B cell (primary cell): ENCODE results near the gene FKBP11. TPM values are rescaled to one million over a fixed set of nuclear protein-coding genes. Genes with fewer than 3 reads are reported as not detected.

Experiments
- ATAC-seq: fragments of 200-7000 bp; cut with Tn5 transposase; one replicate; pipeline ENCODE4 v1.10.0; 2021; ENCODE audit warnings: low read depth, mild to moderate bottlenecking, moderate number of reproducible peaks, moderate library complexity
- CTCF ChIA-PET: fragments of 350-600 bp; sonication (Branson Sonifier 250); formaldehyde crosslinking; loops from one replicate; lab custom pipeline; 2021; ENCODE audit warnings: antibody characterized with exemption, inconsistent platforms; lab: Charles Lee
- POLR2A ChIA-PET: fragments of 350-600 bp; sonication (Branson Sonifier 250); formaldehyde crosslinking; loops from one replicate; lab custom pipeline; 2021; ENCODE audit warnings: antibody characterized with exemption; lab: Charles Lee
- DNase-seq: peaks from one replicate; pipeline ENCODE4 v3.0.0; 2013
- H2AFZ ChIP-seq: 2 replicates; pipeline ENCODE4 v1.6.1; 2012; ENCODE audit warnings: mild to moderate bottlenecking, low read depth, low read length; ENCODE audit not compliant: insufficient read depth, poor library complexity, severe bottlenecking
- H3K27ac ChIP-seq, 2 donors: 1 replicate in 1 of 2; 2 replicates in 1 of 2; pipeline ENCODE4 v1.5.1; 2012 to 2013; ENCODE audit warnings: low read length in 2 of 2, mild to moderate bottlenecking in 2 of 2, moderate library complexity in 1 of 2
- H3K27me3 ChIP-seq, 4 experiments: fragments of 200-600 bp in 1 of 4; sonication (generic) in 1 of 4; replicated peaks in 1 of 4; 1 replicate in 2 of 4; 2 replicates in 2 of 4; pipeline versions ENCODE4 v1.6.1 to v1.7.0; 2013 to 2016; ENCODE audit warnings: low read length in 3 of 4, mild to moderate bottlenecking in 2 of 4, mixed read lengths in 1 of 4, moderate library complexity in 1 of 4; ENCODE audit not compliant: insufficient read depth in 4 of 4, control insufficient read depth in 3 of 4; ENCODE audit errors: control extremely low read depth in 1 of 4
- H3K36me3 ChIP-seq, 2 experiments: replicated peaks in 1 of 2; 1 replicate in 1 of 2; 2 replicates in 1 of 2; pipeline versions ENCODE4 v1.6.1 to v1.7.1; 2013; ENCODE audit warnings: low read length in 1 of 2; ENCODE audit not compliant: insufficient read depth in 2 of 2, control insufficient read depth in 1 of 2; ENCODE audit errors: control extremely low read depth in 1 of 2, extremely low read depth in 1 of 2
- H3K4me1 ChIP-seq, 2 donors: fragments of 200-600 bp in 1 of 2; sonication (generic) in 1 of 2; 1 replicate in 1 of 2; 2 replicates in 1 of 2; pipeline versions ENCODE4 v1.5.1 to v1.6.1; 2013 to 2017; ENCODE audit warnings: low read length in 2 of 2; ENCODE audit not compliant: control insufficient read depth in 2 of 2, insufficient read depth in 2 of 2
- H3K4me2 ChIP-seq: replicated peaks from 2 replicates; pipeline ENCODE3; 2012; ENCODE audit warnings: mild to moderate bottlenecking, low read depth, low read length; ENCODE audit not compliant: poor library complexity, severe bottlenecking
- H3K4me3 ChIP-seq, 5 experiments: fragments of 200-600 bp in 1 of 5; sonication (generic) in 1 of 5; 1 replicate in 3 of 5; 2 replicates in 2 of 5; pipeline versions ENCODE4 v1.5.1 to v1.7.0; 2011 to 2016; ENCODE audit warnings: low read length in 4 of 5, mild to moderate bottlenecking in 4 of 5, low read depth in 2 of 5, control low read depth in 1 of 5, moderate library complexity in 1 of 5; ENCODE audit not compliant: insufficient read depth in 1 of 5; ENCODE audit errors: control extremely low read depth in 1 of 5, extremely low read depth in 1 of 5
- H3K79me2 ChIP-seq: fragments of 200-600 bp; sonication (generic); one replicate; pipeline ENCODE4 v1.6.0; 2016; ENCODE audit warnings: low read length; ENCODE audit not compliant: control insufficient read depth, insufficient read depth
- H3K9ac ChIP-seq: fragments of 200-600 bp; sonication (generic); 2 replicates; pipeline ENCODE4 v1.6.1; 2017; ENCODE audit warnings: mild to moderate bottlenecking, low read length, moderate library complexity
- H3K9me3 ChIP-seq, 3 donors: one replicate each; pipeline versions ENCODE4 v1.6.1 to v1.7.1; 2013; ENCODE audit warnings: low read length in 2 of 3; ENCODE audit not compliant: control insufficient read depth in 2 of 3, insufficient read depth in 1 of 3; ENCODE audit errors: control extremely low read depth in 1 of 3
- H4K20me1 ChIP-seq: 2 replicates; pipeline ENCODE4 v1.6.0; 2012; ENCODE audit warnings: mild to moderate bottlenecking, low read length; ENCODE audit not compliant: insufficient read depth, control insufficient read depth, poor library complexity, severe bottlenecking
- H3K27ac Mint-ChIP-seq: one replicate; pipeline ENCODE4 v1.8.0; 2021; ENCODE audit warnings: mixed read lengths
- H3K27me3 Mint-ChIP-seq: one replicate; pipeline ENCODE4 v1.8.0; 2021; ENCODE audit warnings: mixed read lengths
- H3K4me1 Mint-ChIP-seq: one replicate; pipeline ENCODE4 v1.8.0; 2021; ENCODE audit warnings: mixed read lengths
- H3K4me3 Mint-ChIP-seq: one replicate; pipeline ENCODE4 v1.8.0; 2021; ENCODE audit warnings: mixed read lengths
- H3K9me3 Mint-ChIP-seq: one replicate; pipeline ENCODE4 v1.8.0; 2022; ENCODE audit warnings: mixed read lengths; ENCODE audit not compliant: insufficient read depth
- EZH2 ChIP-seq: IDR thresholded peaks from 2 replicates; pipeline ENCODE4 v1.6.1; 2012; ENCODE audit warnings: borderline replicate concordance, low read depth, mild to moderate bottlenecking, moderate library complexity, low read length; ENCODE audit not compliant: insufficient read depth, poor library complexity, severe bottlenecking
- WGBS: methylation state at CpG from one replicate; pipeline ENCODE4 v1.1.5; 2013; ENCODE audit warnings: missing lambda C conversion rate; ENCODE audit not compliant: insufficient coverage; 5-methylcytosine and 5-hydroxymethylcytosine counted together
- intact Hi-C: fragments of 100-400 bp; cut with micrococcal nuclease; formaldehyde crosslinking; loops from one replicate; pipeline ENCODE4 v1.10.0; 2022
- polyA plus RNA-seq: library from polyadenylated mRNA; depleted of rRNA; stranded (reverse); fragments of >200 nt; gene quantifications from 2 replicates; pipeline ENCODE4 v1.2.3, GENCODE V29; 2012
- total RNA-seq, 2 donors: library from RNA; stranded (reverse); fragments of 120-200 nt in 1 of 2; gene quantifications; 1 replicate in 1 of 2; 2 replicates in 1 of 2; pipeline versions ENCODE4 v1.2.3 to v1.2.4, GENCODE V29; 2013 to 2022
- TF ChIP-seq, protein P1 (sequence below): fragments of 200-600 bp; IDR thresholded peaks from one replicate; pipeline ENCODE4 v1.8.0; 2022; ENCODE audit warnings: antibody characterized with exemption, mild to moderate bottlenecking

FKBP11 gene
- total and polyA plus RNA-seq, 2 donors (not counting 1 experiment from before 2014, with no cell fraction given), result 26.7 to 52.5 TPM

DNA sequence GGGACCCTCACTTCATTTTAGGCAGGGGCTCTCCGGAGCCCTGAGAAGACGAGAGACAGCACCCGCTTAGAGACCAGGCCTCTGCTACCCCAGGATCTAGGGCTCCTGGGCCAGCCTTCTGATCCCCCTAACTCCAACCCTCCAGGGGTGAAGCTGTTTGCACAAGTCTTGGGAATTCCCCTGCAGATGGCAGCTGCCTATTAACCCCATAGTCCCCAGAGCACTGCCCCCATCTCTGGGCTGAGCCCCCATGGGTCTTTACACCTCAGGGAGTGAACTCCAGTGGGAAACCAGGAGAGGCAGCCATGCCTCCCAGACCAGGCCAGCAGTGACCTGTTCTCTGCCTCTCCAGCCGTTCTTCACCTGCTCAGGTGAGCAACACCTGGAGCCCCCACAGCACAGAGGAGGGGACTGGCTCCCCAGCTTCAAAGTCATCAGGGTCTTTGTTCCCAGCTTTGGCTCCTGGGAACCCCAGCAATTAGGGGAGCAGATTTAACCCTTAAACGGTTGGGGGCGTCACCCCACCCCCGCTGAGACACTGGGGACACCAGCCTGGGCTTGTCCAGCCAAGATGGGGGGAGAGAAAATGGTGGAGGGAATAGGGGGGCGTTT, 44.0 kb upstream of the FKBP11 start:
- ChIA-PET CTCF (interaction anchor here (0.9 to 7.2 kb wide), 9 partner anchors 10 to 123 kb away, joined by 3 to 71 read pairs (median 4); partner anchors contain the start of genes ARF3 and WNT1), POLR2A (interaction anchor here (0.6 to 3.1 kb wide), 5 partner anchors 11 to 97 kb away, joined by 4 to 9 read pairs (median 4); partner anchors contain the start of gene ARF3)
- peak; percentile 32 for DNase-seq
- peaks cover 0 to 25% (median 0%) of the 10 kb centered on the region in 3 donors for H3K9me3 ChIP-seq
- no peak overlapping the region for H3K27ac ChIP-seq
- Mint-ChIP-seq H3K27ac (peak overlapping the region; percentile 41), H3K4me3 (peak overlapping the region; percentile 80), H3K4me1 (peaks cover 40% of the 10 kb centered on the region), H3K9me3 (no peaks in the 10 kb centered on the region), H3K27me3 (peaks cover 34% of the 10 kb centered on the region)
- peak overlapping the region; percentile 57 for H2AFZ ChIP-seq
- no peak overlapping the region for H3K4me3 ChIP-seq
- no peak for ATAC-seq
- peaks cover 0 to 46% (median 37%) of the 10 kb centered on the region in 4 experiments for H3K27me3 ChIP-seq
- TF ChIP-seq, protein P1, sequence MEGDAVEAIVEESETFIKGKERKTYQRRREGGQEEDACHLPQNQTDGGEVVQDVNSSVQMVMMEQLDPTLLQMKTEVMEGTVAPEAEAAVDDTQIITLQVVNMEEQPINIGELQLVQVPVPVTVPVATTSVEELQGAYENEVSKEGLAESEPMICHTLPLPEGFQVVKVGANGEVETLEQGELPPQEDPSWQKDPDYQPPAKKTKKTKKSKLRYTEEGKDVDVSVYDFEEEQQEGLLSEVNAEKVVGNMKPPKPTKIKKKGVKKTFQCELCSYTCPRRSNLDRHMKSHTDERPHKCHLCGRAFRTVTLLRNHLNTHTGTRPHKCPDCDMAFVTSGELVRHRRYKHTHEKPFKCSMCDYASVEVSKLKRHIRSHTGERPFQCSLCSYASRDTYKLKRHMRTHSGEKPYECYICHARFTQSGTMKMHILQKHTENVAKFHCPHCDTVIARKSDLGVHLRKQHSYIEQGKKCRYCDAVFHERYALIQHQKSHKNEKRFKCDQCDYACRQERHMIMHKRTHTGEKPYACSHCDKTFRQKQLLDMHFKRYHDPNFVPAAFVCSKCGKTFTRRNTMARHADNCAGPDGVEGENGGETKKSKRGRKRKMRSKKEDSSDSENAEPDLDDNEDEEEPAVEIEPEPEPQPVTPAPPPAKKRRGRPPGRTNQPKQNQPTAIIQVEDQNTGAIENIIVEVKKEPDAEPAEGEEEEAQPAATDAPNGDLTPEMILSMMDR, result no peak
- TF ChIP-seq EZH2, result no peak
- no peaks in the 10 kb centered on the region for H3K79me2 ChIP-seq
- H4K20me1 ChIP-seq, result peaks cover 27% of the 10 kb centered on the region
- 70% methylated on average over 7 of the region's 8 CpGs for WGBS
- H3K4me1 ChIP-seq, result peaks cover 47 to 51% of the 10 kb centered on the region in 2 donors
- intact Hi-C loops, result no loop called here
- peak overlapping the region; percentile 76 for H3K4me2 ChIP-seq
- H3K36me3 ChIP-seq, result no peaks in the 10 kb centered on the region
- peak overlapping the region; percentile 34 for H3K9ac ChIP-seq

DNA sequence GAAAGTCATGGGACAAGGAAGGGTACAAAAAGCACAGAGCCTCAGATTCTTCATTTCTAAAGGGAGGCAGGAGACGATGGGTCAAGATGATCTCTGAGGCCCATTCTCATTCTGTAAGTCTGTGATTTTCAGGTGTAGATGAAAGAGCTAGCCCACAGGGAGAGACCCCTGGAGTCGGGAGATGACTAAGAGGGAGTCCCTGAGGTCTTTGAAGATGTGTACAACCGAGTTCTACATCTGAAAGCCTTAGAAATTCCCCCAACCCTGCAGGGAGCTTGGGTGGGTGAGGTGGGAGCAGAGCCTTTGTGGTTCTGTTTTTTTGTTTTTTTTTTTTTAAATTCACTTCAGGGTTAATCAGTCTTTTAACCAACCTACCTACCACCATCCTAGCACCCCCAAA, 43.2 kb upstream of the FKBP11 start:
- ChIA-PET CTCF (interaction anchor here (0.6 to 7.2 kb wide), 9 partner anchors 11 to 116 kb away, joined by 3 to 71 read pairs (median 3); partner anchors contain the start of genes ARF3, FKBP11 and WNT1), POLR2A (interaction anchor here (0.7 to 3.1 kb wide), 3 partner anchors 11 to 98 kb away, joined by 4 to 9 read pairs (median 6); partner anchors contain the start of gene ARF3)
- Histone ChIP-seq H3K4me3 (no peak overlapping the region), H3K4me2 (no peak overlapping the region), H4K20me1 (peaks cover 21% of the 10 kb centered on the region), H3K79me2 (no peaks in the 10 kb centered on the region), H3K9ac (no peak overlapping the region), H3K36me3 (no peaks in the 10 kb centered on the region), H3K9me3 (peaks cover 0 to 23% (median 0%) of the 10 kb centered on the region in 3 donors), H2AFZ (no peak overlapping the region), H3K27ac (no peak overlapping the region), H3K4me1 (peaks cover 43 to 48% of the 10 kb centered on the region in 2 donors), H3K27me3 (peaks cover 0 to 38% (median 32%) of the 10 kb centered on the region in 4 experiments)
- Mint-ChIP-seq H3K9me3 (no peaks in the 10 kb centered on the region), H3K27me3 (peaks cover 28% of the 10 kb centered on the region), H3K4me1 (peaks cover 40% of the 10 kb centered on the region), H3K27ac (no peak overlapping the region), H3K4me3 (no peak overlapping the region)
- no peak for TF ChIP-seq EZH2
- TF ChIP-seq, protein P1, result no peak
- DNase-seq (no peak), ATAC-seq (no peak)
- intact Hi-C loops, result no loop called here
- WGBS, result 89% methylated on average over 1 of the region's 3 CpGs
